ENCODE measurements around the gene TMEM248.
"Not testable (repeated sequence)": the region's sequence is repeated elsewhere in the genome, so short reads cannot be mapped to it uniquely, and the experiment has no call there.

TMEM248 gene

GRCh38 chr7:66950763-66951162, 29.7 kb downstream of the TMEM248 start:
- no peak for DNase-seq (ENCODE audit: low read depth)

GRCh38 chr7:66952343-66953043, 31.5 kb downstream of the TMEM248 start:
- DNase-seq (ENCODE audit: low read depth): no peak

- no peak for DNase-seq (ENCODE audit: low read depth)
Observed at GRCh38 chr7:66953044-66953427, 32.0 kb downstream of the TMEM248 start.

DNA sequence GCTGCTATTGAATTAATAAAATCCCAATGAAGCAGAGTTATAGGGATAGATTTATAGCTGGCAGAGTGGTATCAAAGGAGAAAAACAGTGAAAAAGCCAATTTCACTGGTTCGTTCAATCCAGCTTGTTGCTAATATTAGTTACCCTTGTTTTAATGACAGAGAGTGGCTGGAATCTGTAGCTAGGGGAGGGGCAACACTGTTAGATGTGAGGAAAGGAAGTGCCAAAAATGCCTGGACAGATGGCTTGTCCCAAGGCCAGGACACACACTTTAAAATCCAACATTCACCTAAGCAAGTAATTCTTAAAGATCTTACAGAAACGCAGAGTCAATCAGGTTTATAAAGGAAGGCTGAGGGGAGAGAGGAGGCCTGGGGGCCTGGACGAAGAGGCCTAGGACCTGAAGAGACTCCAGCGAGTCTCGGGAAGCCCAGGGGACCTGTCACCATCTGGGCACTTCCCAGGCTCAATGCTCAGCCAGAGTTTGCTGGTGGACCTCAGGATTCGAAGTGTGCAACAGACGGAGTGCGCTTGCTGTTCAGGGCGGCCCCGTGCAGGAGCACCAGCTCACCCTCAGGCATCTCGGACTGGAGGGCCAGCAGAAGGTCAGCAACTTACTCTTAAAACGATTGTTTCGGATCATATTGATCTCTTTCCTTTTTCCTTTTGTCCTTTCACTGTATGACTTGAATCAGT, 36.7 kb downstream of the TMEM248 start:
- no peak for DNase-seq (ENCODE audit: low read depth)

GRCh38 chr7:66958538-66959350, 37.7 kb downstream of the TMEM248 start:
- no peak for DNase-seq (ENCODE audit: low read depth)

DNA sequence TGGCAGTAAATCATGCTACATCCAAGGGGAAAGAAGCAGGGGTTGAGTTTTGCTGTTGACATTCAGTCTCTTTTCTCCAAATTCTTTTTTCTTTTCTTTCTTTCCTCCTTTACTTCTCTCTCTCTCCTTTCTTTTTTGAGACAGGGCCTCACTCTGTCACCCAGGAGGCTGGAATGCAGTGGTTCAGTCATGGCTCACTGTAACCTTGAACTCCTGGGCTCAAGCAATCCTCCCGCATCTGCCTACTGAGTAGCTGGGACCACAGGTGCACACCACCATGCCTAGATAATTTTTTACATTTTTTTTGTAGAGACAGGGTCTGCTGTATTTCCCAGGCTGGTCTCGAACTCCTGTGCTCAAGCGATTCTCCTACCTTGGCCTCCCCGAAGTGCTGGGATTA, 39.2 kb downstream of the TMEM248 start:
- no peak for DNase-seq (ENCODE audit: low read depth)

DNA sequence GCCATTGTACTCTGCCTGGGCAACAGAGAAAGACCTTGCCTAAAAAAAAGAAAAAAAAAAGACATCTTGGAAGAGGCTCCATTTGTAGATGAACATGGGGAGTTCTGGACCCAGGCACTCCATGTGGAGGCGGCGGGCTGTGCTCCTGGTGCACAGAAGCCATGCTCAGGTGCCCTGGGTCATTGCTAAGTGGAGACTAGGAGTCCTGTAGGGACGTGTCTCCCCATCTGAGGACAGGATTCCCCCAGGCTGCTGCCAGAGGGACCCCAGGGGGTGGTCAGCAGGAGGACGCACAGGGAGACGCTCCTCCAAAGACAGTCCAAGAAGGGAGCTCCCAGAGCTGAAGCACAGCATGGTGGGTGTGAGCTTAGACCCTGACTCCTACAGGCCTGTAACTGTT, 40.1 kb downstream of the TMEM248 start:
- no peak for DNase-seq (ENCODE audit: low read depth)

DNA sequence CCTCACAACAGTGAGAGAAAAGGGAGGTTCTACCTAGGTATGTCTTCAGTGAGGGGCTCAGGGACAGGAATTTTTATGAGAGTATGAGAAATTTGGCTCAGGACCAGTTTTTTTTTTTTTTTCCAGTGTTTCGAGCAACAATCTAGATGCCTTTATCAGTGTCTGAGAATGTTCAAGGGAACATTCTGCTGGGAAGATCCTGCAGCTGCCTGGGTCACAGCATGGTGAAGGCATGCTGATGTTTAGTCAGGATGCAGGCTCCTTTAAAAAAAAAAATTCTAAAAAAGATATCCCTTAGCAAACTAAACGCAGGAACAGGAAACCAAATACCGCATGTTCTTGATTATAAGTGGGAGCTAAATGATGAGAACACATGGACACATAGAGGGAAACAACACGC, 43.4 kb downstream of the TMEM248 start:
- no peak for DNase-seq (ENCODE audit: low read depth)

DNA sequence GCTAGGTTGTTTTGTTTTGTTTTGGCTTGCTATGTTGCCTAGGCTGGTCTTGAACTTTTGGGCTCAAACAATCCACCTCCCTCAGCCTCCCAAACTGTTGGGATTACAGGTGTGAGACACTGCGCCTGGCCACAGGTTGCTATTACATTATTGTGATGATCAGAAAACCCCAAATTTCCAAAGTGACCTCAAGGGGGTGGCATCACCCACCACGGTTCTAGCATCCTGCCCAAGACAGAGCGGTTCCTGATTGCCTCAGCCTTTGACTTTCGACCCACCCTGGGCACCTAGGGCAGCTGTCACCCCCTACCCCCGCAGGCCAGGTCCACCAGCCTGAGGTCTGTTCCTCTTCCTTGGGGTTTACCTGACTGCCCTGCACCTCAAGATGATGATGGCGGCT, 46.0 kb downstream of the TMEM248 start:
- DNase-seq (ENCODE audit: low read depth): no peak

DNA sequence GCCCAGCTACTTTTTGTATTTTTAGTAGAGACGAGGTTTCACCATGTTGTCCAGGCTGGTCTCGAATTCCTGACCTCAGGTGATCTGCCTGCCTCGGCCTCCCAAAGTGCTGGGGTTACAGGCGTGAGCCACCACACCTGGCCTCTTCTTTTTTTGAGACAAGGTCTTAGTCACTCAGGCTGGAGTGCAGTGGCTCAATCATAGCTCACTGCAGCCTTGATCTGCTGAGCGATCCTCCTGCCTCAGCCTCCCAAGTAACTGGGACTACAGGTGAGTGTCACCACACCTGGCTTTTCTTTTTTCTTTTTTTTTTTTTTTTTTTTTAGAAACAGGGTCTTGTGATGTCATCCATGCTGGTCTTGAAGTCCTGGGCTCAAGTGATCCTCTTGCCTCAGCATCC, 48.0 kb downstream of the TMEM248 start:
- DNase-seq (ENCODE audit: low read depth): not testable (repeated sequence)

DNA sequence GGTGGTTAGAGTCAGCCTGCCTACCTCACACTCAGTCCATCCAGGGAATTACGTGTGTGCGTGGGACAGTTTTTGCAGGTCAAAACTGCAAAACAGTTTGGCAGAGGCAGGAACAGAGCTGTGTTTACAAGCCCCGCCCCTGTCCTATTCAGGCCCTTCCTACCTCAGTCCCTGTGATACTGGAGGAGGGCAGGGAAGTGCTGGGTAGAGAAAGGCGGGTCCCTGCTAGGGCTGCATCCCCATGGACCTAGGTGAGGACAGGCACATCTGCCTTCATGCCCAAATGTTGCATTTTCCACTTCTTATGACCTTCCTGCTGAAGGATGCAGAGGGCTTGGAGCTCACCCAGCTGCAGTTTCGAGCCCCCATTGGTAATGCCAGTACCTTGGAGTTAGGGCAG, 49.3 kb downstream of the TMEM248 start:
- DNase-seq (ENCODE audit: low read depth): no peak

- no peak for DNase-seq (ENCODE audit: low read depth)
Observed at GRCh38 chr7:66974986-66975590, 54.1 kb downstream of the TMEM248 start.

- DNase-seq (ENCODE audit: low read depth): not testable (repeated sequence)
Observed at GRCh38 chr7:66978312-66978711, 57.3 kb downstream of the TMEM248 start.

- DNase-seq (ENCODE audit: low read depth): not testable (repeated sequence)
Observed at GRCh38 chr7:66979013-66979412, 58.0 kb downstream of the TMEM248 start.

DNA sequence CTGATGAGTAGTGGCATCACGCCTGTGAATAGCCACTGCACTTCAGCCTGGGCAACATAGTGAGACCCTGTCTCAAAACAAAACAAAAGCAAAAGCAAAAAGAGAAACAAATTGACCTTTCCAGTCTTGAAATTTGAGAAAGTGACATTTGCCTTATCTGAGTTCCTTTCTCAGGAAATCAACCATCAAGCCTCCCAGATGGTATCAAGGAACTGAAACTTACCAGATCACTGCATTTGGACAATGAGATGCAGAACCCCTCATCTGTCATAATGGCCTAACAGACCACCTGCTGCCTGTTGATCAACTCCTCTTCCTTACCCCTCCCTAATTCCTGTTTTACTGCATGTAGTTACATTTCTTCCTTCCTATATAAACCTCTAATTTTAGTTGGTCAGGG, 59.3 kb downstream of the TMEM248 start:
- not testable (repeated sequence) for DNase-seq (ENCODE audit: low read depth)

DNA sequence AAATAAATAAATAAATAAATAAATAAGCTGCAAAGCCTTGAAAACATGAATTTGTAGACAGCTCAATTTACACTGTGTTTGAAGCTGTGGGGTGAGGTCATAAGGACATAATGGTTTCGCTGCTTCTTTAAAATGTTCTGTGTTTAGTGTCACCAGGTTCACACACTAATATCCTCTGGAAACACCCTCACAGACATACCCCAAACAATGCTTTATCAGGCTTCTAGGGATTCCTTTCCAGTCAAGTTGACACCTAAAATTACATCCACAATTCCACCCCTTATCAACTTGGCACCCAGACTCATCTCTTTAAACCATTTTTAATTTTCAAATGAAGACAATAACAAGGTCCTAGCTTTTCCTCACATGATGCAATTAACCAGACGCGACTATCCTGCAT, 68.5 kb downstream of the TMEM248 start:
- DNase-seq (ENCODE audit: low read depth): not testable (repeated sequence)

GRCh38 chr7:66994051-66994450, 73.0 kb downstream of the TMEM248 start:
- not testable (repeated sequence) for DNase-seq (ENCODE audit: low read depth)

GRCh38 chr7:66994691-66995049, 73.6 kb downstream of the TMEM248 start:
- DNase-seq (ENCODE audit: low read depth): peak; percentile 19

- peak; percentile 86 for DNase-seq (ENCODE audit: low read depth)
Observed at GRCh38 chr7:66995050-66995776, 74.2 kb downstream of the TMEM248 start, which contains the start of gene SBDS. TSS of gene SBDS (minus strand) at chr7:66995586. CDS start at chr7:66995417, 169 bp downstream.

- DNase-seq (ENCODE audit: low read depth): peak; percentile 97
Observed at GRCh38 chr7:66996444-66997191, 75.6 kb downstream of the TMEM248 start, which contains the start of gene TYW1. TSS of gene TYW1 (plus strand) at chr7:66996833. CDS start at chr7:66996979, 146 bp downstream.
